Fibroblast of mammary gland (primary cell): ENCODE results near the gene PRMT3.
"Not testable (repeated sequence)": the region's sequence is repeated elsewhere in the genome, so short reads cannot be mapped to it uniquely, and the experiment has no call there.

ENCODE experiments used
- DNase-seq: peaks from one replicate; pipeline ENCODE4 v3.0.0-alpha.2; 2010; ENCODE audit warnings: low read depth
- H3K4me3 ChIP-seq: 2 replicates; pipeline ENCODE4 v1.5.1; 2011; ENCODE audit warnings: low read depth, mild to moderate bottlenecking, low read length, moderate library complexity; ENCODE audit not compliant: control insufficient read depth
- CTCF ChIP-seq: conservative IDR thresholded peaks from 2 replicates; pipeline ENCODE4 v1.5.1; 2011; ENCODE audit warnings: low read depth, low read length, inconsistent platforms; ENCODE audit not compliant: control insufficient read depth, insufficient read depth

PRMT3 gene

GRCh38 chr11:20464518-20464917 lies 77.0 kb downstream of the PRMT3 start:
- TF ChIP-seq CTCF: no peak
- no peak for DNase-seq

DNA sequence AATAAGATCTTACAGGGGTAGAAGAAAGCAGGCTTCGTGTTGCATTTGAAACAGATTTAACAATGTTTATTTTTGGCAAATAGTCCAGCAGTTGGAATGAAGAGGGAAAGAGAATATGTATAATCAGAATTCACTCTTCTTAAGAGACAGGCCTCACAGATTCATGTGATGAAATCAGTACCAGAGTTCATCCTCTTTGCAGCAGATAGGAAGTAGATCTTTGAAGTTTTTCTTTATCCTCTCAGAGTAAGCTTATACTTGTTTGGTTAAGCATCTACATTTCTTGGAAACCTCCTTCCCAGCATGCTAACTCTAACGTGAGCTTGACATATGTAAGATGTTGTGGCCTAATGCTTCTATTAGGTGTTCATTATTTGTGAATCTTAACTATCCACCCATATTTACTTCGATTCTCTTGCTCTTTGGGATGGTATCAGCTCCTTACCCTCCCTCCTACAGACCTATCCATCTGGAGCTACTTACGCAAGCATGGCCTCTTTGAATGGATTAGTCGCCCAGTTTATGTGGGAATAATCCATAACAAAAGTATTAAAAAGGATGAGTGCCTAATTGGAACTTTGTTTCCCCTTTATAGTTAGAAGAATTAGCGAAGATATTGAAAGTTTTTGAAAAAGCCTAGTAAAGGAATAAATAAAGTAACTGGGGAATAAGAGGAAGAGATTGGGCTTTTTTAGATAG lies 80.1 kb downstream of the PRMT3 start:
- no peak for TF ChIP-seq CTCF
- no peak for DNase-seq
- H3K4me3 ChIP-seq: no peak overlapping the region

More at GRCh38 chr11:20464518-20464917, 77.0 kb downstream of the PRMT3 start:
- no peak overlapping the region for H3K4me3 ChIP-seq

DNA sequence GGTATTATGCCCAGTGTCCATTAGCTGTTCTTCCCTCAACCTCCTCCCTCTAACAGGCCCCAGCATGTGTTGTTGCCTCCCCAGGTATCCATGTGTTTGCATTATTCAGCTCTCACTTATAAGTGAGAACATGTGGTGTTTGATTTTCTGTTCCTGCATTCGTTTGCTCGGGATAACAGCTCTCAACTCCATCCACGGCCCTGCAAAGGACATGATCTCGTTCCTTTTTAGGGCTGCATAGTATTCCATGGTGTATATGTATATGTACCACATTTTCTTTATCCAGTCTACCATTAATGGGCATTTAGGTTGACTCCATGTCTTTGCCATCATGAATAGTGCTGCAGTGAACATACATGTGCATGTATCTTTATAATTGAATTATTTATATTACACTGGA lies 82.8 kb downstream of the PRMT3 start:
- no peak for DNase-seq
- H3K4me3 ChIP-seq: no peak overlapping the region
- no peak for TF ChIP-seq CTCF

GRCh38 chr11:20471929-20472328 lies 84.4 kb downstream of the PRMT3 start:
- H3K4me3 ChIP-seq, DNase-seq: not testable (repeated sequence)

DNA sequence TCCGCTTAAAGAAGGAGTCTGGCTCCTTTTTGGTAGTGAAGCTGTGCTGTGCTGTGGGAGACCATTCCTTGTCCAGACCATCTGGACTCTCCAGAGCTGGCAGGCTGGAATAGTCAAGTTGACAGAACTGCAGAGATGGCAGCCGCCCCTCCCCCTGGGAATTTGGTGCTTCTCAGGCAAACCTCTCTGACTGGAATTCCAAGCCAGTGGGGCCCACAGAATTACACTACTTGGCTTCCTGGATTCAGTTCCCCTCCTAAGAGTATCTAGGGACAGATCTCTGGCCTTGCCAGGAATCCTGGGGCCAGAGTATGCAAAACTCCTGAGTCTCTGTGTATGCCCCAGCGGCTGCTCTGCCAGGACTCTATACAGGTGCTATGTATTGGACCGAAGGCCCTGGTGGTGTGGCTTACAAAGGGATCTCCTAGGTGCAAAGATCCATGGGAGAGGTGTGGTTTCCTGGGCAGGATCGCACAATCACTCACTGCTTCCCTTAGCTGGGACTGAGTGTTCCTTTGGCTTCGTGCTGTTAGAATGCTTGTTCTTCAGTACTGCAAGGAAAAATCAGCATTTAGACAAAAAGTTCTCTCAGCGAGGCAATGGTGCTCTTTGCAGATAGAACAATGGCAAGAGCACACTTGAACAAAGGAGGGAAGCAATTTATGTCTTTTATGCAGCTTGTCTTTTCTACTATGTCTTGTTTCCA lies 86.8 kb downstream of the PRMT3 start:
- H3K4me3 ChIP-seq: no peak overlapping the region
- no peak for TF ChIP-seq CTCF
- no peak for DNase-seq

- TF ChIP-seq CTCF: no peak
- no peak overlapping the region for H3K4me3 ChIP-seq
- no peak for DNase-seq
These were observed 87.5 kb downstream of the PRMT3 start for GRCh38 chr11:20474882-20475517.
